NOMO-1 treated with dmso at 0.1 percent for 144 hours (cell line): ENCODE data around the gene EIF2D.
"Not testable (repeated sequence)": the region's sequence is repeated elsewhere in the genome, so short reads cannot be mapped to it uniquely, and the experiment has no call there.

ENCODE experiments used
- DNase-seq: peaks from one replicate; lab custom pipeline; 2025; ENCODE audit not compliant: unreplicated experiment; lab: John Stamatoyannopoulos, UW

Gene EIF2D

DNA sequence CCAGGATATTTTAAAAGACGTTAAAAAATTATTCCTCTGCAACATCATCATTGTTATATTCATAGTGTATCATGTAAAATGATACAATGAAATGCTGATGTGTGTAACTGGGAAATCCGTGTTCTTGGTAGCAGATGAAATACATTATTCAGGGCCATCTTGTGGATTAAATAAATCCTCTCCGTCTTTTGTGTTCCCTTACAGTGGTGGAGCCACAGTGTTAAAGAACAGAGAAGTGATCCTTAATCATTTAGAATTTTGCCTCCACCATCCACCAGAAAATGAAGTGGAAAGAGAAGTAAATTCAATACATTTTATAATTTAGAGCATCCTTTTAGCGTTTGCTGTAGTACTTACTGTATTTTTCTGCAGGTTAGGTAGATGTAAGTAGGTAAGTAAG, 24.4 kb upstream of the EIF2D start:
- no peak for DNase-seq

DNA sequence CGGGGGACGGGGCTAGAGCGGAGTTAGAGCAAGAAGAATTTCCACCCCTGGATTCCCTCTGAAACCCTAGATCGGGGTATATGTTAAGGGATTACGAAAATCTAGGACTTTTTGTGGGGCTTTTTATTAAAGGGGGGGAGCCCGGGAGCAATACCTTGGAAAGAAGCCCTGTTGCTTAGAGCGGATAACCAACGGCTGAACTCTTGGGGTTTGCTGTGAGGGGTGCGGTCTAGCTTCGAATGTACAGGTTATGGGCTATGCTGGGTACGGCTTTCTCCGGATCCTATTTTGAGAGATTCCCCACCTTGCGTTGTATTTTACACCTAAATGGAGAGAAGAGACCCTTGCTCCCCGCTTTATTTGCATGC, 23.7 kb upstream of the EIF2D start:
- no peak for DNase-seq

DNA sequence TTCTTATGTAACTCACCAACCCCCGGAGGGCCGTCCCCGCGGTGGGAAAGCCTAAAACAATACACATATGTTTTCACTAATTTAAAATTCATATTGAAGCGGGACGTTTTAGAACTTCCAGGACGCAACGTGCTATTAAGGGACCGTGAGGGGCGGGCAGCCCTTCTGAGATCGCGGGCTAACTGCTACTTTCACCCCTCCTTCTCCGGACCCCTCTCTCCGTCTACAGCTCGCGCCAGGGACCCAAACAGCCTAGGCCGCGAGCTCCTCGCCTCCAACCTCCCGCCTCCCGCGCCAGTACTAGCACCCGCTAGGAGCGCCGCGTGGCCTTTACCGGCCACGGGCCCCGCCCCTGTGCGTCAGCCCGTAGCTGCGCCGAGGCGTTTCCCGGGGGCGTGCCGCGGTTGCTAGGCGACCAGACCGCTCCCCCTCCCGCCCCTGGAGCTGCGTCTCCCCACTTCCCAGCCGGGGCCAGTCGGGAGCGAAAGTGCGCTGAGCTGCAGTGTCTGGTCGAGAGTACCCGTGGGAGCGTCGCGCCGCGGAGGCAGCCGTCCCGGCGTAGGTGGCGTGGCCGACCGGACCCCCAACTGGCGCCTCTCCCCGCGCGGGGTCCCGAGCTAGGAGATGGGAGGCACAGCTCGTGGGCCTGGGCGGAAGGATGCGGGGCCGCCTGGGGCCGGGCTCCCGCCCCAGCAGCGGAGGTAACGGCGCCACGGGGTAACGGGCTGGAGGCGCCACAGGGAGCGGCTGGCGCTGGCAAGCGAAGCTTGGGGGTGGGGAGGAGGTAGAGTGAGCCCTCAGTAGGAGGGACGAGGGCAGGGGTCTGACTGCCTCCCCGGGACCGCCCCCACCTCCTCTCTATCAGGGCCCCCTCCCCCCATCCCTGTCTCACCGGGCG, 23.1 kb upstream of the EIF2D start, which contains the start of gene DYRK3:
Gene DYRK3, plus strand, starts transcription at position 457 of the 898 bp plus-strand sequence. Its CDS starts 168 bp downstream, at position 625.
- peak; percentile 71 for DNase-seq

DNA sequence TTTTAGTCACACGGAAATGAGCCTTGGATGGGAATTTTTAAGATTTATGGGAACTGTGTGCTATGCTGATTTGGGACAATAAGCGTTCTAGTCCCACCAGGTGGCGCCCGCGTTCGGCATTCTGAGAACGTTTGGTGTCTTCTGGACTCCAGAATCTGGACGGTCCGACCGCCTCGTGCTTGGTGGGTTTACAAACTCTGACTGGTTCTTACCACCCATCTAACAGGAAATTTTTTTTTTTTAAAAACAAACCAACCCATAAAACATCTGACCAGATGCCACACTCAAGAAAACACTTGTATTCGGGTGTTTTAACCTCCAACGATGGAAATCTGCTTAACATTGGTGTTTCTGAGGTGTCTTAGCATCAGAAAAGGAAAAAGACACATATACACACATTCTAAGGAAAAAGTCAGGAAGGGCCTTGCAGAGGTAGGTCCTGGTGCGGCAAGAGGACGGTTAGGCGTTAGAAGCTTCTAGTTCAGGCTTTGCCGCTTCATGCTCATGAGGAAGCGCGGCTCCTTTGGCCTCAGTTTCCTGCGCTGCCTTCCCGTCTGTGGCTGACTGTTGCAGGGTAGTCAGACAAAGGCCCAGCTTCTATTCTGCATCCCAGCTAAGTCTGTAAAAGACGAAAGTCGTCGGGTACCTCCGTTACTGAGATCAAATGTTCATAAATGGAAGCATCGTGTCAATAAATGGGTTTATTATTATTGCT, 22.3 kb upstream of the EIF2D start:
- no peak for DNase-seq

DNA sequence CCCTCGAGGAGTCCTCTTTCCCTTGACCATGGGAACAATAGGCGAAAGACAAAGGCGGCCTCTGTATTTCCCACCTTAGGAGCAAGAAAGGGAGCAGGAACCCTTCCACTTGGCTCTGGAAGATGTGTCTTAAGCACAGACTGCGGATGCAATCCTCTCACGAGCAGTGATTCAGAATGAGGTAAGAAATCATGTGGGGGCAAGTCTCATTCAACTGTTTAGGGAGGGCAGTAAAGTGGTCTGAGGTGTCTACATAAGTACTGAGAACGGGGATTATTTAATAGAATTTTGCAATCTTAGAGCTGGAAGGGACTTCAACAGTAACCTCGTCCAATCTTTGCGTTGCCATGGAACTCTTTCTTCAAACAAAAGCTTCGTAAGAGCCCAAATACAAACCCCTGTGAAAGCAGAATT, 21.4 kb upstream of the EIF2D start:
- DNase-seq = no peak

DNA sequence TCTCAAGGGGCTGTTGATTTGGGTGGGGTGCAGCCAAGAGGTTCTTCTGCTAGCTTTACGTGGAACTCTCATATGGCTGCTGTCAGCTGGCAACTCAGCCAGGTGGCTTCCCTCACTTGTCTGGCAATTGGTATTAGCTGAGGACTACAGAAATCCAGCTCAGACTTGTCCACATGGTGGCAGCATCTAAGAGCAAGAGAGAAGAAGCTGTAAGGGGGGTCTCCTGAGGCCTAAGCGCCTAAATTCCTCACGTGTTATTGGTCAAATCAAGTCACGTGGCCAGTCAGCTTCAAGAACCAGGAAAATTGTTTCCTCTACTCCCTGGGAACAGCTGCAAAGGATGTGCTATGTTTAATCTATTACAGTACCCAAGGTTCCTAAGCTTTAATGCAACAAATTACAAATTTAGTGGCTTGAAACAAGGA, 18.8 kb upstream of the EIF2D start:
- DNase-seq = peak; percentile 17

DNA sequence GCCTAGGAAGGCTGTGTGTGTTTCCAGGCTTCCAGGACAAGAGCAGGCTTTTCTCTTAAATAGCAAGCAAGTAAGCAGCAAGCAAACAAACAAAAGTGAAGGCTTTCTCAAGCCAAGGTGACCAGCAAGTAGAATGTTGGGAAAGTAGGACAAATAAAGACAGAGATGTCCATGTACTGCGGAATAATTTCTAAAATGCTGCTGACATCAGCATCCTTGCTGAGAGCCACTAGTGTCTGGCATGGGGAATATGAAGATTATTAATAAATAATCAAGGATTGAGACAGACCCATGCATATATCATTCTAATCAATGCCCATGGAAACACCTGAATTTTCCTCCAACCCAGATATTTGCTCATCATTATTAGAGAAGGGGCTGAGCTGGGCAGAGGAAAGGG, 16.7 kb upstream of the EIF2D start:
- no peak for DNase-seq

DNA sequence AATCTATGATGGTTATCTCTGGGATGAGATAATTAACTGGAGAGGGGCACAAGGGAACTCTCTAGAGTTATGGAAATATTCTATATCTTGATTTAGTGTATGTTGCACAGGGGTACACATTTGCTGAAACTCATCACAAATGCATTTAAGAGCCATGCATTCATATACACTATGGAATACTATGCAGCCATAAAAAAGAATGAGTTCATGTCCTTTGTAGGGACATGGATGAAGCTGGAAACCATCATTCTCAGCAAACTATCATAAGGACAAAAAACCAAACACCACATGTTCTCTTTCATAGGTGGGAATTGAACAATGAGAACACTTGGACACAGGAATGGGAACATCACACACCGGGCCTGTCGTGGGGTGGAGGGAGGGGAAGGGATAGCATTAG, 14.1 kb upstream of the EIF2D start:
- not testable (repeated sequence) for DNase-seq

DNA sequence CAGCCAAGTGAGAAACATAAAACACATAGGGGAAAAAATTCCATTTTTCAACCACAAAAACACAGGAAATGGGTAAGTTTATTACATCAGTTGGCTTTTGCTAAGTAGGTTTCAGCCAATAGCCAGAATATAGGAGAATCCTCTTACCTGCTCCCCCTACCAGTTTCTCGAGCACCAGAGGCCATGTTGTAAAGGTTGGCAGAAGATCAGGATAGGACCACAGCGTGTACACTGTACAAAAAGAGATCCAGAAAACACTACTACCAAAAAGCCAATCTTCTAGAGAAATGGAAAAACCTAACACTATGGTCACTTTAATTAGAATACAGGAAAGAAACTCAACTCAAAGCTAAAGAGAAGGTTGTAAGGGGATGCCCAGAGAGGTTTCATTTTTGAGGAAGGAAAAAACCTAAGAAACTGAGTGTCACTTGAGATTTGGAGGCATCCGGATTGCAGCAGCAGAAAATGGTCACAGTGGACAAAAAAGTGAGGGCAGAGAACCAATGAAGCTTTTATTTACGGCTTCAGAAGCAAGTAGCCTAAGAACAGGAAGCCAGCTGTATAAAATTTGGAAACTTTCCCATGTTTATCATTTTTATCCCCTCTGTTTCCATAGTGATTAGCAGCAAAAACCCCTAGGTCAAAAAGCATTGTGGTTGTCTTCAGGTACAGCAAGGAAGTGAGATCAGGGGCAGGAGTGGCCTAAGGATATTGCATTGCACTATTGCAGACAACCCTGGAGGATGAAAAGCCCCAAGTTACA, 2.9 kb downstream of the EIF2D start:
- no peak for DNase-seq

DNA sequence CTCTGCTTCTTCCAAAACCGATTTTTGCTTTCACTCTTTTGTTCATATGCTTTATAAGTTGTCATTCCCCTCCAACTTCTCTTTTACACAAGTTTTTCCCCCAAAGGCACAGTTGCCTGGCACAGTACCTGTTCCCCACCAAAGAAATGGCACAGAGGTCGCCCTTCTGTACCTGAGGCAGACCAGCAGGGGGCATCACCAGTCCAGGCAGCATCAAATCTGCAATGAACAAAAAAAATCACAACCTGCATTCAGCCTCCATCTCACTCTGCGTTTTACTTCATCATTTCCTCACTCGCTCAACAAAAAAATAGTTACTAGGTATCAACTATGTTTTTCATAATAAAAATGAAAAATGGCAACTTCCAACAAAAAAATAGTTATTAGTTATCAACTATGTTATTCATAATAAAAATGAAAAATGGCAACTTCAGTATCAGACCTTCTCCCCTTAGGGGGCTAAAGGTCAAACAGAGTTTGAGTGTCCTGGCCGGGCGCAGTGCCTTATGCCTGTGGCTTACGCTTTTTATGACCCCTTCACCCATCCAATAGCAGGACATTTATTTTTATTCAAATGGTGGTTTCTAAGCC, 4.1 kb downstream of the EIF2D start:
- DNase-seq = no peak

DNA sequence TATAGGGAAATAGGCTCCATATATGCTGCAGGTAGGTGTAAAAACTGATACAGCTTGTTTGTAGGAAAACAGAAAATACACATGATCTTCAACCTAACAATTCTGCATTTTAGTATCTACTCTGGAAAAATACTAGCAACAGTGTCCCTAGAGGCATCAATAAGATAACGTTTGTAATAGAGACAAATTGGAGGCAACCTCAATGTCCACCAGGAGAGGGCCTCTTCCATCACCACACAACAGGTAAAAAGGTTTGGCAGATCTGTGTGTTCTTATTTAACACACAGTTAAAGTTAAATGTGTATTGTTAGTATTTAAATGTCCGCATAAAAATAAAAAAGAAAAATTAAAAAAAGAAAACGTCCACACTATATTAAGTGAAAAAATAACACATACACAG, 5.4 kb downstream of the EIF2D start:
- no peak for DNase-seq

DNA sequence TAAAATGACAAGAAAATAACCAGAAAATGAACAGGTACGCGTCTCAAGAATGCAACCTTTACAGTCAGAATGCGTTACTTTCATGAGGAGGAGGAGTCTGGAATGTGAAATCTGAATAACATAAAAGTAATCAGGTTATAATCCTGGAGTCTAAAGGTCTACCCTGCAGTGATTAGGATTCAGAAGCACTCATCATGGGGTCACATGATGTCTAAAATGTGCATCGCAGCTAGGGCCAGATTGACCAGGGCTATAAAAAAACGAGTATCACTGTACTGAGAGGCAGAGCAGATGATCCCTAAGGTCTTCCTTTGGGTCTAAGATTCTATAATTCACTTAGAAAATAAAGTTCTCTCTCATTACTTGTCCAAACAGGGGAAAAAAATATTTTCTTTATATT, 7.4 kb downstream of the EIF2D start:
- no peak for DNase-seq

DNA sequence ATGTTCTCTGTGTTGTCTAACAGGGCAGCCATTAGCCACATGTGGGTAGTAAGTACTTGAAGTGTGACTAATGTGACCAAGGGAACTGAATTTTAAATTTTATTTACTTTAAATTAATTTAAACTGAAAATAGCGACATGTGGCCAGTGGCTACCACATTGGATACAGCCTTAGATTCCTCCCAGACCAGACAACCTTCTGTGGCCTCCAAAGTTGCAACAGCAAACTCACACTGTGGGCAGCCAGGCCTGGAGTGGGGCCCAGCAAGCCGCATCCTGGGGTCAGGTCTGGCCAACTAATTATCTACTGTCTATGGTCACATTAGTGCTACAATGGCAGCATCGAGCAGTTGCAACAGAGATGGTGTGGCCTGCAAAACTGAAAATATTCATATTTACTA, 11.7 kb downstream of the EIF2D start:
- no peak for DNase-seq

DNA sequence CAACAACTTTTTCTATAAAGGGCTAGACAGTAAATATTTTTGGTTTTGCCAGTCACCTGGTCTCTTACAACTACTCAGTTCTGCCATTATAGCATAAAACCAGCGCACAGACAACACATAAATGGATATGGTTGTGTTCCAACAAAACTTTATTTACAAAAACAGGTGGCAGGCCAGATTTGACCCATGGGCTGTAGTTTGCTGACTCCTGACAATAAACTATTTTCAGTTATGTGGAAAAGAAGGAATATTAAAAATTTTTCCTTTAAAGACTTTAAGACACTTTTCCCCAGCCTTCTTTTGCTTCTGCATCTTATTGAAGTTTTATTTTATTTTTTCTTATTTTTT, 16.0 kb downstream of the EIF2D start:
- no peak for DNase-seq

DNA sequence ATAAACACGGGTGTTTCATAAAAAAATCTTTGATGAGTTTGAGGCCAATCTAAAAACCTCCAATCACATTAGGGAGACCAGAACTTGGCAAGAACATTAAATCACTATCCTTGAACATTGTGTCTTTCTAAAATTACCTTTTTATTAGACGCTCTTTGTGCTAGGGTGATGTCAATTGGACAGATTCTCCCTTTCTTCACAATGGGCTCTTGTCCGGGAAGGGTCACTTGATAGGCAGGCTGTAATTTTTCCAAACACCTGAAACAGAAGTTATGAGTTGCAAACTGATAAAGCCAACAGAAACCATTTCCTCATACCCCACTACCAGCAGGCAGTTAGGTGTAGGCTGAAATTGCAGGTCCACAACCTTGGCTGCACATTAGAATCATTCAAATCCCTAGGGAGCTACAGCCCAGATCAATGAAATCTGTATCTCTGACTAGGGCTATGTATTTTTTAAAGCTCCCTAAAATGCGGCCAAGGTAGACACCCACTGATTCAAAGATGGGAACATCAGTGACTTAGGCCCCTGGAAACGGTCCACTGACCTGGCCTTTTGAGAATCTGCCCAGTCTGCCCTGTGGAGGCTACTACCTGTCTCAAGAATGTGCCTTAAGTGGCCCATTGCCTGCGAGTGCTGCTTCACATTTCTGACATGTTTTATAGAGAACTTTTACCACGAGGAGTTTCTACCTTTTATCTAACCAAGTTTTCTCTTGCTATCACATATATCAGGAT, 16.5 kb downstream of the EIF2D start:
- no peak for DNase-seq

DNA sequence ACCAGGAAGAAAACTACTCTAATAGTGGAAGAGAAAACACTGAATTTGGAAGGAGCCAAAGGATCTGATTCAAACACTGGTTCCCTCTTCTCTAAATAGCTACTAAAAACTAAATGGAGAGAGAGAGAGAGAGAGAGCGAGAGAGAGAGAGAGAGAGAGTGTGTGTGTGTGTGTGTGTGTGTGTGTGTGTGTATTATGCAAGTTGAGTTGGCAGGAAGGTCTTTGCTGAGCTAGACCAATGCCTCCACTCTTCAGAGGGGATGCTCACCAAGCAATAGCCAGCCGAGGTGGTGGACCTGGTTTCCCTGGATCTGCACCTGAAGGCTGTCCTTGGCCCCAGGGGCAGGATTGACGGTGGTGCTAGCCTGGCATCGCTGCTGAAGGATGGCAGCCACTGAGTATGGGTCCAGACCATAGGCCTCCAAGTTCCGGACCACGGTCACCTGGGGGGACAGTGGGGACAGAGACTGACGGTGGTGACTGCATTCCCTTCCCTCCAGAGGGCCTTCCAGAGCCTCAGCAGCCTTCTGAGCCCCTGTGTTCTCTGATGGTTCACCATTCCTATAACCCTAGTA, 18.8 kb downstream of the EIF2D start:
- DNase-seq = no peak

DNA sequence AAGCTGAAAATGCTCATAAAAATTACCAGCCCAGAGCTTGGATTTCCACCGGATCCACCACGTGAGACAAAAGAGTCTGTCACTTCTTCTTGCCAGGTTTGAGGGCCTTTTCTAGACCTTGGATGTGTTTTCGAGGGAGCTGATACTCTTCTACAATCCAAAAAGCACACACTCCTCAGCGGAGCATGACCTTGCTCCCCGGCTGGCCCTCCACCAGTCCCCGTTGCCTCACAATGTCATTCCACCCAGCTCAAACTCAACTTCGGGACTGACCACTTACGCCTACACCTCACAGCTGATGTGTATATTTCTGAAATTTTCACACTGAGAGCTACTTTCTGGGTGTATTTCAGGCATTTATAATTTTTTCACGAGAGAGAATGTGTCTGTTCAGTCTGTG, 20.6 kb downstream of the EIF2D start:
- DNase-seq = no peak

DNA sequence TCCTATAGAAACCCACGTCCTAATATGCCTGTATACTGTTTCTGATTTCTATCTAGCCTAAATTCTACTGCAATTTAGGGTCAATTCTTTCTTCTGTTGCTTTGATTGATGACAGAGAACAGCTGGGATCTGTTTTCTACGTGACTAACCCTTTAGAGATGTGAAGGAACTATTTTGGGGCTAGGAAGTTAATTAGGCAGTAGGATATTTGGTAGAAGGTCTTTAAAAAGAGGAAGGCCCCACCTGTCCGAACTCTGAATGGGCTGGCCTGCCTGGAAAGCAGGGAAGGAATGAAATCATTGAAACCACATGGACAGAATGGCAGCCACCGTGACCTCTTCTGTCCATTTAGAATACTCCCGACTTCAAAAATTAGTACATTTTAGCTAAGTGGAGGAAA, 21.0 kb downstream of the EIF2D start:
- DNase-seq = no peak

DNA sequence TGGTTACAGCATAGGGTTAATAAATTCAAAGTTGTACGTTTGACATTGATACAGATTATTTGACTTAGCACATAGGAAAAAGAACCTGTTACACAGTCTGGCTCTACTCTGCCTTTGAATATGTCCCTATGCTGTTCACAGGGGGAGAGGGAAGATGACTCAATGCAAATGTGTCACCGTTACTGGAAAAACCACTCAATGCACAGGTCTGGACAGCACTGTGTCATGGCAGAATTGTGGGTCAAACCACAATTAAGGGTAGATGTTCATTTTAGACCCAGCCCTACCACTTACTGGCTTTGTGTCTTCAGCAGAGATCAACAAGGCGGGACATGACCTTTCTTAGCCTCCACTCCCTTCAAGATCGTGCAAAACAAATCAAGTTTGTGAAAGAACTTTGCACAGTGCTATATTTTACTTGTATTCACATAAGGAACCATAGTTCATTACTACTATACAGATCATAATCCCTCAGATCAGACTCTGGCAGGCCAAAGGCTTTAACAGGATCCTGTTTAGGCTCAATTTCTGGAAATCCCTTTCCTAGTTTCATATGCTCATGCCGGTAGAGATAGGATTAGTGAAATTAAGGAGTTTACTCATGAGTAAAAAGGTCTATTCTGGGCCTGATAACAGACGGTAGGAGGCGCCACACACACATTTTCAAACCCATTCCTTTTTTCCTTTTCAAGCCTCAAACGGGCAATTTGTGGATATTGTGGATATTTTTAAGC, 22.1 kb downstream of the EIF2D start:
- DNase-seq = no peak

DNA sequence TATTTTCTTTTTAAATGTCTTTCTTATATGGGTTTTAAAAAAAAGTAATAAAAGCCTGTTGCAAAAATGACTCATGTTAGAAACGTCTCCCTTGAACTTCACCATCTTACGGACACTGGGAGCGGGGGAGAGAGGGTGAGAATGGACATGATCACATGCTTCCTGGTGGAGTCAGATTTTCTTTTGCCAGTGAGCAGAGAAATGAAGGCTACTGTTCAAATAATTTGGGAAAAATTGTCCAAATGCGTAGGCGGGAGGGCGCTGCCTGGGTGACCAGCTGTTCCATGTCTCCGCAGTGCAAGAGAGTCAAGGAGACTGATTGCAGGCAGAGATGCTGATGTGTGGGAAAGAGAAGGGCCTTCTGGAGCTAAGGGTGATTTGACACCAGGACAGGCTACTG, 23.1 kb downstream of the EIF2D start:
- DNase-seq = no peak
